Peyer's patch (tissue), 4 donors: ENCODE results near the gene PKMYT1.
A peak's percentile ranks its signal among the peaks of the same experiment; 100 is the strongest.

Experiments used
- POLR2A ChIP-seq, 2 donors: fragments of 450-650 bp; IDR thresholded peaks; one replicate each; pipeline ENCODE4 v1.5.1; 2017; ENCODE audit warnings: antibody characterized with exemption in 2 of 2, mild to moderate bottlenecking in 2 of 2, moderate library complexity in 2 of 2
- TF ChIP-seq, protein P1 (sequence below), 6 experiments: fragments of 450-650 bp in 4 of 6; fragments of 200-600 bp in 2 of 6; sonication (generic) in 1 of 6; IDR thresholded peaks; one replicate each; pipeline ENCODE4 v1.5.1; 2017 to 2019; ENCODE audit warnings: antibody characterized with exemption in 6 of 6, mild to moderate bottlenecking in 3 of 6, moderate library complexity in 1 of 6

DNA sequence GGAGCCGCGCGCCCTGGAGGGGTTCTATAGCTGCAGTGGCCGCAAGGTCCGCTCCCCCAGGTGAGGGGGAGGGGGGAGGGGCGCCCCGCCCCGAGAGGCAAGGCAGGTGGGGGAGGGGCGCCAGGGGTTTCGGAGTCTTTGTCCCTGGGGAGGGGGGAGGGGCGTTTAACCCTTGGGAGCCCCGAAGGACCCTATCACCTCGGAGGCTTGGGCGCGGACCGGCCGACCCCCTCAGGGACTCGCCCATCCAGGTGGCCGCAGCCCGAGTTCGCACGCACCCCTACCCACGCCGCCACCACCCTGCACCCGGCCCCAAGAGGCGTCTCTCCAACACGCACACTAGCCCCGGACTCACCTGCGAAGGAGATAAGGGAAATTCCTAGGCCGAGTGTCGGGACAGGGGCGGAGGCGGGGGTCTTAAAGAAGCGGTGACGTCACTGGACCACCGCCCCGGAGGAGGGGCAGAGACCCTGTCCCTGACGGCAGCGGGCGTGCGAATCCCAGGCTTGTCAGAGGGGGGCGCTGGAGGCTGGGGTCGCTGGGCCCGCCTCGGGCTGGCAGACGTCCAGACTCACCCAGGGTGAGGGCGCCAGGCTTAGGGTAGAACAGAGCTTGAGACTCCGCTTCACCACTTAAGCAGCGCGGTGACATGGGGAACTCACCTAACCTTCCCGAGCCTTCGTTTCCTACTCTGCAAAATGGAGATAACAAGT, 37.7 kb upstream of the PKMYT1 start, which contains the start of gene CLDN6:
- TF ChIP-seq POLR2A (IDR thresholded peaks at IDR 0.05): no peak
- TF ChIP-seq, protein P1, sequence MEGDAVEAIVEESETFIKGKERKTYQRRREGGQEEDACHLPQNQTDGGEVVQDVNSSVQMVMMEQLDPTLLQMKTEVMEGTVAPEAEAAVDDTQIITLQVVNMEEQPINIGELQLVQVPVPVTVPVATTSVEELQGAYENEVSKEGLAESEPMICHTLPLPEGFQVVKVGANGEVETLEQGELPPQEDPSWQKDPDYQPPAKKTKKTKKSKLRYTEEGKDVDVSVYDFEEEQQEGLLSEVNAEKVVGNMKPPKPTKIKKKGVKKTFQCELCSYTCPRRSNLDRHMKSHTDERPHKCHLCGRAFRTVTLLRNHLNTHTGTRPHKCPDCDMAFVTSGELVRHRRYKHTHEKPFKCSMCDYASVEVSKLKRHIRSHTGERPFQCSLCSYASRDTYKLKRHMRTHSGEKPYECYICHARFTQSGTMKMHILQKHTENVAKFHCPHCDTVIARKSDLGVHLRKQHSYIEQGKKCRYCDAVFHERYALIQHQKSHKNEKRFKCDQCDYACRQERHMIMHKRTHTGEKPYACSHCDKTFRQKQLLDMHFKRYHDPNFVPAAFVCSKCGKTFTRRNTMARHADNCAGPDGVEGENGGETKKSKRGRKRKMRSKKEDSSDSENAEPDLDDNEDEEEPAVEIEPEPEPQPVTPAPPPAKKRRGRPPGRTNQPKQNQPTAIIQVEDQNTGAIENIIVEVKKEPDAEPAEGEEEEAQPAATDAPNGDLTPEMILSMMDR (IDR thresholded peaks at IDR 0.05): peak in 2 of 6 experiments; percentile 13 to 15
